Breast epithelium (tissue), 3 donors: ENCODE measurements around the gene LSM2.

Experiments
- POLR2A ChIP-seq: fragments of 450-650 bp; IDR thresholded peaks from one replicate; pipeline ENCODE4 v1.6.1; 2016; ENCODE audit warnings: antibody characterized with exemption, mild to moderate bottlenecking, moderate library complexity
- POLR2AphosphoS5 ChIP-seq, 3 donors: sonication (generic); formaldehyde crosslinking; IDR thresholded peaks; one replicate each; pipeline ENCODE4 v1.6.1; 2017; ENCODE audit warnings: antibody characterized with exemption in 3 of 3
- TF ChIP-seq, protein P1 (sequence below), 3 donors: fragments of 450-650 bp; IDR thresholded peaks; one replicate each; pipeline ENCODE4 v1.5.1; 2016 to 2017; ENCODE audit warnings: antibody characterized with exemption in 3 of 3, mild to moderate bottlenecking in 3 of 3, moderate library complexity in 3 of 3

GRCh38 chr6:31838968-31839367 lies 32.2 kb upstream of the LSM2 start:
- TF ChIP-seq, protein P1, sequence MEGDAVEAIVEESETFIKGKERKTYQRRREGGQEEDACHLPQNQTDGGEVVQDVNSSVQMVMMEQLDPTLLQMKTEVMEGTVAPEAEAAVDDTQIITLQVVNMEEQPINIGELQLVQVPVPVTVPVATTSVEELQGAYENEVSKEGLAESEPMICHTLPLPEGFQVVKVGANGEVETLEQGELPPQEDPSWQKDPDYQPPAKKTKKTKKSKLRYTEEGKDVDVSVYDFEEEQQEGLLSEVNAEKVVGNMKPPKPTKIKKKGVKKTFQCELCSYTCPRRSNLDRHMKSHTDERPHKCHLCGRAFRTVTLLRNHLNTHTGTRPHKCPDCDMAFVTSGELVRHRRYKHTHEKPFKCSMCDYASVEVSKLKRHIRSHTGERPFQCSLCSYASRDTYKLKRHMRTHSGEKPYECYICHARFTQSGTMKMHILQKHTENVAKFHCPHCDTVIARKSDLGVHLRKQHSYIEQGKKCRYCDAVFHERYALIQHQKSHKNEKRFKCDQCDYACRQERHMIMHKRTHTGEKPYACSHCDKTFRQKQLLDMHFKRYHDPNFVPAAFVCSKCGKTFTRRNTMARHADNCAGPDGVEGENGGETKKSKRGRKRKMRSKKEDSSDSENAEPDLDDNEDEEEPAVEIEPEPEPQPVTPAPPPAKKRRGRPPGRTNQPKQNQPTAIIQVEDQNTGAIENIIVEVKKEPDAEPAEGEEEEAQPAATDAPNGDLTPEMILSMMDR (IDR thresholded peaks at IDR 0.05) = no peak
- TF ChIP-seq POLR2AphosphoS5 (IDR thresholded peaks at IDR 0.05) = no peak
- TF ChIP-seq POLR2A = no peak
